Heart right ventricle (tissue), 16 donors: Measurements from ENCODE around the gene SLC9A5. TPM values are rescaled to one million over a fixed set of nuclear protein-coding genes. Genes with fewer than 3 reads are reported as not detected.
A peak's percentile ranks its signal among the peaks of the same experiment; 100 is the strongest.

ENCODE experiments used
- ATAC-seq, 8 donors: fragments of 200-7000 bp; cut with Tn5 transposase; one replicate each; pipeline ENCODE4 v1.9.1; 2020; ENCODE audit warnings: mild to moderate bottlenecking in 8 of 8, moderate library complexity in 8 of 8, moderate number of reproducible peaks in 1 of 8
- DNase-seq, 2 donors: peaks; one replicate each; pipeline ENCODE4 v3.0.0-alpha.2; 2020
- H3K27ac ChIP-seq, 10 donors: fragments of 200-600 bp; sonication (generic) in 2 of 10; one replicate each; pipeline versions ENCODE4 v1.5.0 to v1.8.0; 2020 to 2022; ENCODE audit warnings: mild to moderate bottlenecking in 3 of 10
- H3K27me3 ChIP-seq, 7 donors: fragments of 200-600 bp; one replicate each; pipeline ENCODE4 v1.8.0; 2021 to 2022; ENCODE audit warnings: mild to moderate bottlenecking in 2 of 7
- H3K36me3 ChIP-seq, 9 donors: fragments of 200-600 bp; sonication (generic) in 1 of 9; one replicate each; pipeline versions ENCODE4 v1.5.0 to v1.8.0; 2020 to 2022; ENCODE audit warnings: mild to moderate bottlenecking in 2 of 9
- H3K4me1 ChIP-seq, 9 donors: fragments of 200-600 bp; sonication (generic) in 1 of 9; one replicate each; pipeline versions ENCODE4 v1.5.0 to v1.8.0; 2020 to 2022; ENCODE audit warnings: mild to moderate bottlenecking in 4 of 9
- H3K4me3 ChIP-seq, 10 donors: fragments of 200-600 bp; sonication (generic) in 2 of 10; one replicate each; pipeline versions ENCODE4 v1.5.0 to v1.8.0; 2020 to 2022; ENCODE audit warnings: mild to moderate bottlenecking in 7 of 10, moderate library complexity in 2 of 10
- H3K9me3 ChIP-seq, 11 donors: fragments of 200-600 bp in 10 of 11; sonication (generic) in 2 of 11; one replicate each; pipeline versions ENCODE4 v1.5.0 to v1.8.0; 2013 to 2022; ENCODE audit warnings: mild to moderate bottlenecking in 2 of 11, control low read depth in 1 of 11, moderate library complexity in 1 of 11
- CTCF ChIP-seq, 9 donors: fragments of 200-600 bp; sonication (generic) in 2 of 9; IDR thresholded peaks; one replicate each; pipeline versions ENCODE4 v1.5.0 to v1.8.0; 2021 to 2022; ENCODE audit warnings: antibody characterized with exemption in 9 of 9, mild to moderate bottlenecking in 5 of 9, moderate library complexity in 1 of 9
- WGBS, 2 donors: extraction: QIAGEN DNeasy Blood & Tissue Kit; methylation state at CpG; one replicate each; pipeline ENCODE4 v1.1.7; 2013; ENCODE audit warnings: inconsistent platforms in 1 of 2; 5-methylcytosine and 5-hydroxymethylcytosine counted together
- intact Hi-C, 10 donors: fragments of 100-400 bp; cut with DNase I; formaldehyde crosslinking; loops; one replicate each; pipeline versions ENCODE4 v1.11.1 to v1.14.2; 2022
- polyA plus RNA-seq, 2 donors: library from polyadenylated mRNA; stranded (reverse); fragments of 200-250 nt; gene quantifications; one replicate each; pipeline ENCODE4 v1.2.3, GENCODE V29; 2013
- total RNA-seq, 10 donors: library from RNA; stranded (reverse); fragmentation: NEBNext Ultra II Directional in 3 of 10; extraction: Animal tissue kit (Norgen Biotek cat#: 25700) in 3 of 10; gene quantifications; one replicate each; pipeline versions ENCODE4 v1.2.1 to v1.2.4, GENCODE V29; 2021 to 2023
- donor health status: Arrhythmogenic right ventricular cardiomyopathy.
- donor health status: ischemic (EF 13 %, LVEDD 7.1; RV severe dilation, severe dysfunction).
- donor health status: healthy with polysubstance abuse.
- donor health status: DM: no; HTN: yes; CAD: no.
- donor health status: DM: no; HTN: no; CAD: no.
- donor health status: ischemic (EF 25% LVEDD 6.9; RV normal size, moderate dysfunction).
- donor health status: ischemic (EF 25% LVEDD 5.7; RV mildly dilated, moderate dysfunction).
- donor health status: healthy.
- donor health status: DM: yes; HTN: yes; CAD: no.
- donor health status: Ischemic cardiomyopathy.
- donor health status: ischemic (EF 35%, LVEDD 5.7; RV mildly dilated, moderate dysfunction).
- donor health status: nonischemic (EF 11% LVEDD 7.7; RV severe dilation, severe dysfunction).
- donor health status: DM: yes; HTN: yes; CAD: no.
- donor health status: PGD.
- donor health status: ischemic (EF 29% LVEDD 5.4; RV normal size, mild dysfunction).
- donor health status: nonischemic (EF 23%, LVEDD 6.1; RV moderate dilation, normal function).

SLC9A5 gene
- total and polyA plus RNA-seq, 12 donors = 0.26 to 2.4 (median 1.0) TPM

- DNase-seq (no peak), ATAC-seq (no peak)
- H3K4me1 ChIP-seq = peaks cover 0 to 16% (median 11%) of the 10 kb centered on the region in 9 donors
- H3K27me3 ChIP-seq = no peaks in the 10 kb centered on the region
- intact Hi-C loops = no loop called here
- 95% methylated on average over 15 of the region's 15 CpGs for WGBS, 2 donors
- no peak overlapping the region for H3K27ac ChIP-seq
- no peak for TF ChIP-seq CTCF (IDR thresholded peaks at IDR 0.05)
- no peaks in the 10 kb centered on the region for H3K36me3 ChIP-seq
- no peak overlapping the region for H3K4me3 ChIP-seq
- H3K9me3 ChIP-seq = no peaks in the 10 kb centered on the region
These were observed 50.5 kb downstream of the SLC9A5 start for GRCh38 chr16:67299269-67299668.

DNA sequence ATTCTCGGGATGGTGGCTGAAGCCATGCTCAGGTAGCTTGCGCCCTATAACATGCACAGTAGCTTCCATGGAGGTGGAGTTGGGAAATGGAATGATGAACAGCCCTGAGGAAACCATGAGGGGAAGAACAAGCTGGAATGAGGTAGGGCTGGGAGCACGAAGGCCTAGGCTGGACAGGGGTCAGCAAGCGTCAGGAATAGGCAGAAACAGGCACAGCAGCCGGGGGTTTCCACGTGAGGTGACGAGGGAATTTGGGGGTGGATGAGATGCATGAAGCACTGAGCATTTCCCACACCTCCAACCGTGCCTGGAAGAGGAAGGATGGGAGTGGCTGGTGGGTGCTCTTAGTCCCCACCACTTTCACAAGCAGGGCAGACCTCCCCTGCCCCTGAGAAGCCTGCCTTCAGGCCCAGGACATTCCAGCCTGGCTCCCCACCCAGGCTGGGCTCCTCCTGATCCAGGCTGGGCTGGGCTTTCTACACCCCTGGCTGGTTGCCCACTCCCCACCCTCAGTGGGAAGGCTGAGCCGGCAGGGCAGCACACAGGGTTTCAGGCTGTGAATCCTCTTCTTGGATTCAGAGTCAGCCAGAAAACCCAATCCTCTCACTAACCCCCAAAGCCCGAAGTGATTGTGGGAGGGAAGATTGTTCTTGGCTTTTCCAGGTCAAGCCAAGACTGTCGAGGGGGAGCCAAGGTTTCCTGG lies 52.5 kb downstream of the SLC9A5 start:
- Histone ChIP-seq H3K4me1 (peaks cover 0 to 16% (median 11%) of the 10 kb centered on the region in 9 donors), H3K27ac (peak overlapping the region in 1 of 10 donors; percentile 7), H3K9me3 (no peaks in the 10 kb centered on the region), H3K36me3 (no peaks in the 10 kb centered on the region), H3K4me3 (no peak overlapping the region), H3K27me3 (no peaks in the 10 kb centered on the region)
- 65 to 71% methylated on average over 11 of the region's 11 CpGs for WGBS, 2 donors
- no peak for TF ChIP-seq CTCF (IDR thresholded peaks at IDR 0.05)
- intact Hi-C loops = no loop called here
- ATAC-seq = peak in 7 of 8 donors; percentile 67 to 85 (median 74)
- DNase-seq = peak; percentile 38 to 53

GRCh38 chr16:67302076-67302475 lies 53.3 kb downstream of the SLC9A5 start:
- 74 to 90% methylated on average over 7 of the region's 7 CpGs for WGBS, 2 donors

DNA sequence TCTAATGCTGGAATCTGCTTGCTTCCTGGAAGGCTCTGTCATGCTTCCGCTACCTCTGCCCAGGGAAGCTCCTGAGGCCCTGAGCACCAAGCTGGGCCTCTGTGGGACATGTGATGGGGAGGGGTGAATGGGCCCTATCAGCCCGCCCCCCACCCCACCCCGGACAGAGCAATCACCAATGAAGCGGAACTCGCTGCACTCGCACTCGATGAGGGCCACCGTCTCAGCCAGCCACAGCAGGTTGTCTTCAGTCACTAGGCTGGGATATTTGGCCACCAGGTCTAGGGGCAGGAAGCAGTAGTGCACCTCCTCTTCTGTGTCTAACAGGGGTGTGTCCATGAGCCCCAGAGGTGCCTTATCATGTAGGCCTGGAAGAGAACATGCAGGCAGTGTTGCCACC lies 54.2 kb downstream of the SLC9A5 start:
- no peak overlapping the region for H3K27ac ChIP-seq
- DNase-seq = no peak
- H3K4me3 ChIP-seq = no peak overlapping the region
- H3K27me3 ChIP-seq = peaks cover 0 to 5% (median 0%) of the 10 kb centered on the region in 7 donors
- H3K36me3 ChIP-seq = no peaks in the 10 kb centered on the region
- no peaks in the 10 kb centered on the region for H3K9me3 ChIP-seq
- H3K4me1 ChIP-seq = peaks cover 0 to 16% (median 11%) of the 10 kb centered on the region in 9 donors
- no peak for TF ChIP-seq CTCF (IDR thresholded peaks at IDR 0.05)
- no peak for ATAC-seq
- intact Hi-C loops = no loop called here
- 82 to 89% methylated on average over 8 of the region's 8 CpGs for WGBS, 2 donors

More at GRCh38 chr16:67302076-67302475, 53.3 kb downstream of the SLC9A5 start:
- no peak for TF ChIP-seq CTCF (IDR thresholded peaks at IDR 0.05)
- DNase-seq = no peak
- peak in 2 of 8 donors; percentile 28 to 33 for ATAC-seq
- Histone ChIP-seq H3K36me3 (no peaks in the 10 kb centered on the region), H3K9me3 (no peaks in the 10 kb centered on the region), H3K4me3 (no peak overlapping the region), H3K27ac (peak overlapping the region in 1 of 10 donors; percentile 7), H3K27me3 (peaks cover 0 to 5% (median 0%) of the 10 kb centered on the region in 7 donors), H3K4me1 (peaks cover 0 to 16% (median 11%) of the 10 kb centered on the region in 9 donors)
- intact Hi-C loops = no loop called here
